GM23338 (cell line): ENCODE measurements around the gene CRB2. TPM values are rescaled to one million over a fixed set of nuclear protein-coding genes. Genes with fewer than 3 reads are reported as not detected.

Experiments
- ATAC-seq: fragments of 200-7000 bp; cut with Tn5 transposase; 3 replicates; pipeline ENCODE4 v1.9.1; 2020
- DNase-seq: peaks from one replicate; pipeline ENCODE4 v3.0.0-alpha.2; 2015; ENCODE audit warnings: low spot score
- H2AFZ ChIP-seq: fragments of 200-600 bp; sonication (generic); 2 replicates; pipeline ENCODE4 v1.8.0; 2016; ENCODE audit warnings: antibody characterized with exemption, mild to moderate bottlenecking, moderate library complexity
- H3F3A ChIP-seq: fragments of 200-600 bp; sonication (generic); replicated peaks from 2 replicates; pipeline ENCODE4 v1.8.0; 2017; ENCODE audit warnings: antibody characterized with exemption, mixed run types, low read depth
- H3K27ac ChIP-seq: fragments of 200-600 bp; sonication (generic); 2 replicates; pipeline ENCODE4 v1.6.1; 2016; ENCODE audit warnings: low read depth
- H3K27me3 ChIP-seq: fragments of 200-600 bp; sonication (generic); 2 replicates; pipeline ENCODE4 v1.8.0; 2016; ENCODE audit warnings: mild to moderate bottlenecking, mixed run types, moderate library complexity; ENCODE audit not compliant: insufficient read depth
- H3K36me3 ChIP-seq: fragments of 200-600 bp; sonication (generic); 2 replicates; pipeline ENCODE4 v1.8.0; 2016; ENCODE audit warnings: mild to moderate bottlenecking; ENCODE audit not compliant: insufficient read depth
- H3K4me1 ChIP-seq: fragments of 200-600 bp; sonication (generic); 2 replicates; pipeline ENCODE4 v1.8.0; 2016; ENCODE audit warnings: mild to moderate bottlenecking, moderate library complexity; ENCODE audit not compliant: insufficient read depth
- H3K4me2 ChIP-seq: fragments of 200-600 bp; sonication (generic); 2 replicates; pipeline ENCODE4 v1.7.1; 2017; ENCODE audit warnings: mixed run types
- H3K4me3 ChIP-seq: fragments of 200-600 bp; sonication (generic); 2 replicates; pipeline ENCODE4 v1.6.1; 2016; ENCODE audit warnings: mixed run types
- H3K79me2 ChIP-seq: fragments of 200-600 bp; sonication (generic); replicated peaks from 2 replicates; pipeline ENCODE4 v1.8.0; 2017; ENCODE audit warnings: mild to moderate bottlenecking; ENCODE audit not compliant: insufficient read depth
- H3K9me2 ChIP-seq: fragments of 200-600 bp; sonication (generic); 2 replicates; pipeline ENCODE4 v1.8.0; 2017; ENCODE audit not compliant: insufficient read depth
- H4K20me1 ChIP-seq: fragments of 200-600 bp; sonication (generic); replicated peaks from 2 replicates; pipeline ENCODE4 v1.8.0; 2017; ENCODE audit warnings: mild to moderate bottlenecking; ENCODE audit not compliant: insufficient read depth
- H3K27ac Mint-ChIP-seq: 2 replicates; pipeline ENCODE4 v1.8.0; 2020; ENCODE audit warnings: inconsistent platforms, mild to moderate bottlenecking, moderate library complexity, mixed read lengths
- H3K27me3 Mint-ChIP-seq: 3 replicates; pipeline ENCODE4 v1.8.0; 2022; ENCODE audit warnings: low read depth, mild to moderate bottlenecking, moderate library complexity, mixed read lengths, inconsistent platforms; ENCODE audit not compliant: insufficient read depth, poor library complexity
- H3K36me3 Mint-ChIP-seq: 3 replicates; pipeline ENCODE4 v1.8.0; 2021; ENCODE audit warnings: low read depth, mild to moderate bottlenecking, inconsistent platforms, moderate library complexity, mixed read lengths
- H3K4me1 Mint-ChIP-seq: 3 replicates; pipeline ENCODE4 v1.8.0; 2020; ENCODE audit warnings: mild to moderate bottlenecking, inconsistent platforms, mixed read lengths
- H3K4me3 Mint-ChIP-seq: 3 replicates; pipeline ENCODE4 v1.8.0; 2021; ENCODE audit warnings: moderate library complexity, mild to moderate bottlenecking, inconsistent platforms, mixed read lengths
- H3K9me3 Mint-ChIP-seq: 3 replicates; pipeline ENCODE4 v1.8.0; 2020; ENCODE audit warnings: moderate library complexity, mild to moderate bottlenecking, inconsistent platforms, mixed read lengths
- CREB1 ChIP-seq: fragments of 250-450 bp; sonication (Bioruptor Pico); IDR thresholded peaks from 2 replicates; pipeline ENCODE4 v1.5.0; 2020; ENCODE audit warnings: low read depth, mild to moderate bottlenecking, moderate library complexity
- CTCF ChIP-seq, 2 experiments: fragments of 200-600 bp in 1 of 2; sonication (generic) in 1 of 2; conservative IDR thresholded peaks; 2 replicates each; pipeline versions ENCODE4 v1.5.1 to v1.6.1; 2016 to 2017; ENCODE audit warnings: antibody characterized with exemption in 2 of 2, low read depth in 2 of 2, mild to moderate bottlenecking in 2 of 2, moderate library complexity in 1 of 2
- ETS1 ChIP-seq: IDR thresholded peaks from 2 replicates; pipeline ENCODE4 v1.6.1; 2016; ENCODE audit warnings: antibody characterized with exemption
- EZH2 ChIP-seq: fragments of 200-600 bp; sonication (generic); IDR thresholded peaks from one replicate; pipeline ENCODE4 v1.8.0; 2017; ENCODE audit warnings: antibody characterized with exemption, mild to moderate bottlenecking, low read depth; ENCODE audit not compliant: unreplicated experiment
- EZH2phosphoT487 ChIP-seq: fragments of 200-600 bp; sonication (generic); IDR thresholded peaks from one replicate; pipeline ENCODE4 v1.8.1; 2018; ENCODE audit warnings: antibody characterized with exemption; ENCODE audit not compliant: unreplicated experiment
- JUNB ChIP-seq: IDR thresholded peaks from one replicate; pipeline ENCODE4 v1.6.1; 2016; ENCODE audit warnings: antibody characterized with exemption; ENCODE audit not compliant: unreplicated experiment
- NANOG ChIP-seq: IDR thresholded peaks from 2 replicates; pipeline ENCODE4 v1.6.1; 2016; ENCODE audit warnings: antibody characterized with exemption, borderline replicate concordance
- POLR2AphosphoS5 ChIP-seq: IDR thresholded peaks from 2 replicates; pipeline ENCODE4 v1.6.1; 2016; ENCODE audit warnings: antibody characterized with exemption, low read depth
- REST ChIP-seq: IDR thresholded peaks from one replicate; pipeline ENCODE4 v1.6.1; 2018; ENCODE audit warnings: antibody characterized with exemption; ENCODE audit not compliant: unreplicated experiment
- STAT1 ChIP-seq: IDR thresholded peaks from one replicate; pipeline ENCODE4 v1.6.1; 2016; ENCODE audit warnings: antibody characterized with exemption; ENCODE audit not compliant: unreplicated experiment
- ZNF331 ChIP-seq: fragments of 250-450 bp; sonication (Bioruptor Pico); IDR thresholded peaks from 2 replicates; pipeline ENCODE4 v1.5.0; 2020; ENCODE audit warnings: low read depth, mild to moderate bottlenecking, moderate library complexity
- ZNF462 ChIP-seq: fragments of 250-450 bp; sonication (Bioruptor Pico); IDR thresholded peaks from 2 replicates; pipeline ENCODE4 v1.5.0; 2020; ENCODE audit warnings: mild to moderate bottlenecking, moderate library complexity
- polyA plus RNA-seq: library from polyadenylated mRNA; unstranded; fragments of >200 nt; fragmentation: Nextera tagmentation; extraction: Ambion mirVana; gene quantifications from 2 replicates; pipeline ENCODE4 v1.2.1, GENCODE V29; 2016
- total RNA-seq: library from RNA; depleted of rRNA; stranded (reverse); fragments of >200 nt; shearing (Covaris generic); gene quantifications from 2 replicates; pipeline ENCODE4 v1.2.3, GENCODE V29; 2014

The CRB2 gene
- total and polyA plus RNA-seq, 2 experiments from 2014 or later, result 0.34 to 10.2 TPM

GRCh38 chr9:123334639-123335038, 21.4 kb upstream of the CRB2 start (continued):
- no peak for TF ChIP-seq ZNF462 (CRISPR knock-in tag)

- no peaks in the 10 kb centered on the region for H3K79me2 ChIP-seq
- DNase-seq, result peak; percentile 54
- H3K4me3 ChIP-seq, result no peak overlapping the region
- H3K4me1 ChIP-seq, result peaks cover 18% of the 10 kb centered on the region; the same call in 1 of the 2 replicates
- H3K27me3 Mint-ChIP-seq, result peaks cover 4% of the 10 kb centered on the region
- no peaks in the 10 kb centered on the region for H3K36me3 Mint-ChIP-seq
- 0 out of 2 replicates have a peak overlapping the region, but pooled peaks have one; percentile 48 for H3K4me2 ChIP-seq
- peak overlapping the region; percentile 90 for H2AFZ ChIP-seq
- no peaks in the 10 kb centered on the region for H3K36me3 ChIP-seq
- no peaks in the 10 kb centered on the region for H3K9me2 ChIP-seq
- no peak overlapping the region for H3K4me3 Mint-ChIP-seq
- peak overlapping the region; percentile 36 for H3K27ac Mint-ChIP-seq
- H4K20me1 ChIP-seq, result no peaks in the 10 kb centered on the region
- H3K27ac ChIP-seq, result peak overlapping the region; percentile 34; the same call in 1 of the 2 replicates
- H3K27me3 ChIP-seq, result no peaks in the 10 kb centered on the region
- no peaks in the 10 kb centered on the region for H3K9me3 Mint-ChIP-seq
- H3F3A ChIP-seq, result no peaks in the 10 kb centered on the region
- H3K4me1 Mint-ChIP-seq, result peaks cover 29% of the 10 kb centered on the region
- peak; percentile 60 for ATAC-seq
- TF ChIP-seq REST (no peak), CTCF (conservative IDR thresholded peaks at IDR 0.05; ENCODE audit: low read depth in 2 of 2) (no peak), POLR2AphosphoS5 (no peak), NANOG (no peak), CREB1 (CRISPR knock-in tag) (no peak), JUNB (no peak), ZNF331 (CRISPR knock-in tag) (no peak), ETS1 (no peak), STAT1 (no peak), EZH2 (no peak), EZH2phosphoT487 (no peak)
Measured at GRCh38 chr9:123335193-123335985, 20.6 kb upstream of the CRB2 start.
